ENCODE measurements around the gene CPT1C.

Gene CPT1C

GRCh38 chr19:49755956-49756355 lies 65.0 kb downstream of the CPT1C start:
- Histone ChIP-seq H3K4me1 (ENCODE audit: control insufficient read depth, insufficient read depth, low read length) (no peaks in the 10 kb centered on the region), H3K4me3 (ENCODE audit: insufficient read depth, low read depth, low read length) (no peak overlapping the region), H3K36me3 (ENCODE audit: control insufficient read depth, insufficient read depth, low read length) (no peaks in the 10 kb centered on the region), H3K27me3 (ENCODE audit: control insufficient read depth, insufficient read depth, low read length, poor library complexity, severe bottlenecking) (no peaks in the 10 kb centered on the region), H3K9me3 (ENCODE audit: control insufficient read depth, low read length) (no peaks in the 10 kb centered on the region), H3K27ac (ENCODE audit: insufficient read depth, low read depth, low read length, poor library complexity, severe bottlenecking) (no peak overlapping the region)
- 82 to 94% methylated on average over 3 of the region's 3 CpGs for WGBS, 2 experiments

GRCh38 chr19:49758292-49758691 lies 67.4 kb downstream of the CPT1C start:
- Histone ChIP-seq H3K36me3 (ENCODE audit: control insufficient read depth, insufficient read depth, low read length) (no peaks in the 10 kb centered on the region), H3K4me1 (ENCODE audit: control insufficient read depth, insufficient read depth, low read length) (peaks cover 4% of the 10 kb centered on the region), H3K27ac (ENCODE audit: insufficient read depth, low read depth, low read length, poor library complexity, severe bottlenecking) (no peak overlapping the region), H3K4me3 (ENCODE audit: insufficient read depth, low read depth, low read length) (no peak overlapping the region), H3K9me3 (ENCODE audit: control insufficient read depth, low read length) (no peaks in the 10 kb centered on the region), H3K27me3 (ENCODE audit: control insufficient read depth, insufficient read depth, low read length, poor library complexity, severe bottlenecking) (no peaks in the 10 kb centered on the region)
- 44 to 54% methylated on average over 7 of the region's 7 CpGs for WGBS, 2 experiments

- Histone ChIP-seq H3K4me3 (ENCODE audit: insufficient read depth, low read depth, low read length) (no peak overlapping the region), H3K27ac (ENCODE audit: insufficient read depth, low read depth, low read length, poor library complexity, severe bottlenecking) (no peak overlapping the region), H3K4me1 (ENCODE audit: control insufficient read depth, insufficient read depth, low read length) (peaks cover 6% of the 10 kb centered on the region), H3K36me3 (ENCODE audit: control insufficient read depth, insufficient read depth, low read length) (no peaks in the 10 kb centered on the region), H3K9me3 (ENCODE audit: control insufficient read depth, low read length) (no peaks in the 10 kb centered on the region), H3K27me3 (ENCODE audit: control insufficient read depth, insufficient read depth, low read length, poor library complexity, severe bottlenecking) (no peaks in the 10 kb centered on the region)
- WGBS, 2 experiments: 86% methylated on average over 1 of the region's 1 CpG
These were observed 70.3 kb downstream of the CPT1C start for GRCh38 chr19:49761249-49761624.

- 82 to 84% methylated on average over 16 of the region's 16 CpGs for WGBS, 2 experiments
- no peak overlapping the region for H3K27ac ChIP-seq (ENCODE audit: insufficient read depth, low read depth, low read length, poor library complexity, severe bottlenecking)
- no peaks in the 10 kb centered on the region for H3K27me3 ChIP-seq (ENCODE audit: control insufficient read depth, insufficient read depth, low read length, poor library complexity, severe bottlenecking)
- no peaks in the 10 kb centered on the region for H3K9me3 ChIP-seq (ENCODE audit: control insufficient read depth, low read length)
- peaks cover 6% of the 10 kb centered on the region for H3K4me1 ChIP-seq (ENCODE audit: control insufficient read depth, insufficient read depth, low read length)
- no peaks in the 10 kb centered on the region for H3K36me3 ChIP-seq (ENCODE audit: control insufficient read depth, insufficient read depth, low read length)
- no peak overlapping the region for H3K4me3 ChIP-seq (ENCODE audit: insufficient read depth, low read depth, low read length)
These were observed 70.9 kb downstream of the CPT1C start for GRCh38 chr19:49761625-49762311.

GRCh38 chr19:49763230-49763629 lies 72.3 kb downstream of the CPT1C start, which contains the start of gene TSKS:
TSKS (minus strand) TSS chr19:49763306; CDS start chr19:49763247, 59 bp downstream.
- 95 to 97% methylated on average over 6 of the region's 6 CpGs for WGBS, 2 experiments

More at GRCh38 chr19:49763230-49763629, 72.3 kb downstream of the CPT1C start, which contains the start of gene TSKS:
- H3K4me3 ChIP-seq (ENCODE audit: insufficient read depth, low read depth, low read length): no peak within 1 kb of the TSS
- H3K27ac ChIP-seq (ENCODE audit: insufficient read depth, low read depth, low read length, poor library complexity, severe bottlenecking): no peak within 1 kb of the TSS
- no peaks in the 10 kb centered on the region for H3K36me3 ChIP-seq (ENCODE audit: control insufficient read depth, insufficient read depth, low read length)
- H3K9me3 ChIP-seq (ENCODE audit: control insufficient read depth, low read length): no peaks in the 10 kb centered on the region
- H3K4me1 ChIP-seq (ENCODE audit: control insufficient read depth, insufficient read depth, low read length): peaks cover 14% of the 10 kb centered on the region
- no peaks in the 10 kb centered on the region for H3K27me3 ChIP-seq (ENCODE audit: control insufficient read depth, insufficient read depth, low read length, poor library complexity, severe bottlenecking)
